ENCODE measurements around the gene DOCK3.

Gene DOCK3, protein sequence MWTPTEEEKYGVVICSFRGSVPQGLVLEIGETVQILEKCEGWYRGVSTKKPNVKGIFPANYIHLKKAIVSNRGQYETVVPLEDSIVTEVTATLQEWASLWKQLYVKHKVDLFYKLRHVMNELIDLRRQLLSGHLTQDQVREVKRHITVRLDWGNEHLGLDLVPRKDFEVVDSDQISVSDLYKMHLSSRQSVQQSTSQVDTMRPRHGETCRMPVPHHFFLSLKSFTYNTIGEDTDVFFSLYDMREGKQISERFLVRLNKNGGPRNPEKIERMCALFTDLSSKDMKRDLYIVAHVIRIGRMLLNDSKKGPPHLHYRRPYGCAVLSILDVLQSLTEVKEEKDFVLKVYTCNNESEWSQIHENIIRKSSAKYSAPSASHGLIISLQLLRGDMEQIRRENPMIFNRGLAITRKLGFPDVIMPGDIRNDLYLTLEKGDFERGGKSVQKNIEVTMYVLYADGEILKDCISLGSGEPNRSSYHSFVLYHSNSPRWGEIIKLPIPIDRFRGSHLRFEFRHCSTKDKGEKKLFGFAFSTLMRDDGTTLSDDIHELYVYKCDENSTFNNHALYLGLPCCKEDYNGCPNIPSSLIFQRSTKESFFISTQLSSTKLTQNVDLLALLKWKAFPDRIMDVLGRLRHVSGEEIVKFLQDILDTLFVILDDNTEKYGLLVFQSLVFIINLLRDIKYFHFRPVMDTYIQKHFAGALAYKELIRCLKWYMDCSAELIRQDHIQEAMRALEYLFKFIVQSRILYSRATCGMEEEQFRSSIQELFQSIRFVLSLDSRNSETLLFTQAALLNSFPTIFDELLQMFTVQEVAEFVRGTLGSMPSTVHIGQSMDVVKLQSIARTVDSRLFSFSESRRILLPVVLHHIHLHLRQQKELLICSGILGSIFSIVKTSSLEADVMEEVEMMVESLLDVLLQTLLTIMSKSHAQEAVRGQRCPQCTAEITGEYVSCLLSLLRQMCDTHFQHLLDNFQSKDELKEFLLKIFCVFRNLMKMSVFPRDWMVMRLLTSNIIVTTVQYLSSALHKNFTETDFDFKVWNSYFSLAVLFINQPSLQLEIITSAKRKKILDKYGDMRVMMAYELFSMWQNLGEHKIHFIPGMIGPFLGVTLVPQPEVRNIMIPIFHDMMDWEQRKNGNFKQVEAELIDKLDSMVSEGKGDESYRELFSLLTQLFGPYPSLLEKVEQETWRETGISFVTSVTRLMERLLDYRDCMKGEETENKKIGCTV (N-terminal part only)

DNA sequence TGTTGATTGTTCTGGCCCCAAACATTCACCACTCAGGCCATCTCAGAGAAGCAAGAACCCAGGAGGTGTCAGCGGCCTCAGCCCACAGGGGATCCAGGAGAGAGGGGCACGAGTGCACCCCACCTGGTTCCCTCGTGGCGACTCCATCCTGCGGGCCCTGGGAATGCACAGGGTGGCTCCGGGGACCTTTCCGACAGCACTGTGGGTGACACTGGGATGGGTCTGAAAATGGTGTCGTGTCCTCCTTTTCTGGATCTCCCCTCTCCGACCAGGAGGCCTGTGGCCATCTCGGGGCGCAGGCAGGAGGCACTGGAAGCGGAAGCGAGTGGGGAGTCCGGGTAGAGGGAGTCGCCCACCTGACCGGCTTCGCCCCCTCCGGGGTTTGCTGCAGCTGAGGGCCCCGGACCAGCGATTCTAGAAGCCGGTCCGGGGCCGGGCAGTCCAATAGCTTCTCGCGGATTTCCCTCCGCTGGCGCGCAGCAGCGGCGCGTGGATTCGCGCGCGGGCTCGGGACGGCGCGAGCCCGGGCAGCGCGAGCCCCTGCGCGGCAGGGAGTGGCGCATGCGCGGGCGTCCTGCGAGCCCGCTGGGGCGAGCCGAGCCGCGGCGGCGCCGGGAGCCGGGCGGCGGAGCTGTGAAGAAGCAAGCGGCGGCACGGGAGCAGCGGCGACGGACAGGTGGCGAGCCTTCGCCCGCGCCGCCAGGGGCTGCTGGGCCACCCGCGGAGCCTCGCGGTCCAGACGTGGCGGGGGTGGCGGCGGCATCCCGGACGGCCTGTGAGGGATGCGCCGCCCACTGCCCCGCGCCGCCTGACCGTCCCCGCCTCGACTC is at the start of gene DOCK3:
TSS of gene DOCK3 (plus strand) at position 579 of the 830 bp plus-strand sequence. CDS start 337 bp downstream, outside the sequence.
- DNase-seq = no peak

- no peak for DNase-seq
These were observed 49.2 kb upstream of the DOCK3 start for GRCh38 chr3:50625231-50626182.

GRCh38 chr3:50626401-50626800 is 48.3 kb upstream of the DOCK3 start:
- DNase-seq = no peak

DNA sequence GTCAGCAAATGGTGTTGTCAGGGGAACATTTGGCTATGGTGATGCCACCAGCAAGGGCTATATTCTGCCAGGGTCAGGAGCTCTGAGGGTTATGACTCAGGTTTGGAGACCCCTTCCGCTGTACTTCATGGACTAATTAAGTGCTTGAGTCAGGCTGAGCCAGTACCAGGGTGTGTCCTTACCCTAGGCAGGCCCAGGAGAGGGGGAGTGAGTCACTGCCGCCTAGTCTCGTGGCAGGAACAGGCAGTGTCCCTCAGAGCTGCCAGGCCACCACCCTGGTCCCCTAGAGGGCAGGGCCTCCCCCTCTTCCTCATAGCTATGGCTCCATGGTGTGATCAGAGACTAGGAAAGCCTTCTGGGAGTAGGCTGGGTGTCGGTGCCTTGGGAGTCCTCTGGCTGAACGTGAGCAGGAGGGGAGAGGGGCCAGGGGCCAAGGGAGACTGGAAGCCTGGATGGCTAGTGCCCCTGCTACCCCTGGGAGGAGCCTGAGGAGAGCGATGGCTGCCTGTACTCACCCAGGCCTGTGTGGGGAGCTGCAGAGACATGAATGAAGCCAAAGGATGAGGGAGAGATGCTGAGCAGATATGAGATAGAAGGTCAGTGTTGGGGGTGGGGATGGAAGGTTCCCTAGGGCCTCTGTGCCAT is 47.2 kb upstream of the DOCK3 start:
- no peak for DNase-seq

- DNase-seq = no peak
These were observed 46.1 kb upstream of the DOCK3 start for GRCh38 chr3:50628601-50629000.

DNA sequence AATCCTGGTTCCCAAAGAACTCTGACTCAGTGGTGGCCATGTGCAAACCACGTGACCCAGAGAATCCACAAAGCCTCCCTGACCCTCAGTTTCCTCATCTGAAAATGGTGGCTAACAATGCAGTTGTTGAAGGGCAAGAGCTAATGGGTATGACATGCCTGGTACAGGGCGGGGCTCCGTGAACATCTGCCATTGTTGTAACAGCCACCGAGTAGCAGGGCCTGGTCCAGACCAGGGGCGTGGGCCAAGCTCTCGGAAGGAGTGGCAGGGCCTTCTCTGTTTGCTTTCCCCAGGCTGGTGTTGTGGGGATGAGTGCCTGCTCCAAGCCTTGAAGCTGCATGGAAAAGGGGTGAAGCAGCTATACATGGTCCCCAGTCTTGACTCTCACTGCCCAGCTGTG is 44.3 kb upstream of the DOCK3 start:
- no peak for DNase-seq

- DNase-seq = no peak
These were observed 43.9 kb upstream of the DOCK3 start for GRCh38 chr3:50630877-50631276.

DNA sequence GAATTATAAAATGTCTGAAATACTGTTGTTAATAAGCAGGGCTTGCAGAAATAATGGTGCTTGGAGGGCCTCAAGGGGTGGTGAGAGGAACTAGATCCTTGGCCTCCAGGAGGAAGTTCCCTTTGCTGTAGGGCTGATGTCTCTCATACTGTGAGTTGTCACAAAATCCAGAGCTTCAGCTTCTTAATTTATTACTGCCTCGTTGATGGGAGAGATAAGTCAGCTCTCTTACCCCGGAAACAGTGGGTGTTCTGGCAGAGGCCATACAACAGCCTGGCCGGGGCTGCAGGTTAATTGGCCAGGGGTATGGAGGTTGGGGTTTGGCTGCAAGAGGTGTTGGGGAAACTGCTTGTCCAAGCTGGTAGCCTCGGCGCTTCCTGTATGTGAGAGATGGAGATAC is 42.3 kb upstream of the DOCK3 start:
- DNase-seq = no peak

DNA sequence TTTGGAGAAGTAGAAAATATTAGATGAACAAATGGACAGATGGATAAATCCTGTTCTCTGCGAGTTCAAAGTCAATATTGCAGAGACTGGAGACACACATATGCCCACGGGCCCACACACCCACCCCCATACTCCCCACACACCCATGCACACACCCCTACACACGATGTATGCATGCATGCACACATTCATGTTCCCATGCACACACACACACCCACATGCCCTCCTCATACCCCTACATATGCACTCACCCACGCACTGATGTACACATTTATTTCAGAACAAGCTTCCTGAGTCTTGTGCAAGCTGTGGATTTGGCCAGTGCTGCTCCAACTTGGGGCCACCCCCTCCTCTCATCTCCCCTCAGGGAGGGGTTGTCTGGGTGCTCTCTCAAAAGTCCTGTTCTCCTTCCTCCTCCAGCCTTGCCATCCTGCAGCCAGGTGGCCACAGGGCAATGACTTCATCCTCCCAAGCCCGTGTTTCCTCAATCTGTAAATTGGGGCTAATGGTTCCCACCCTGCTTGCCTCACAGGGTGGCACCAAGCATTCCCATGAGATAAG is 41.4 kb upstream of the DOCK3 start:
- DNase-seq = no peak

- no peak for DNase-seq
These were observed 39.7 kb upstream of the DOCK3 start for GRCh38 chr3:50635066-50635465.

- DNase-seq = no peak
These were observed 37.7 kb upstream of the DOCK3 start for GRCh38 chr3:50637011-50637410.

DNA sequence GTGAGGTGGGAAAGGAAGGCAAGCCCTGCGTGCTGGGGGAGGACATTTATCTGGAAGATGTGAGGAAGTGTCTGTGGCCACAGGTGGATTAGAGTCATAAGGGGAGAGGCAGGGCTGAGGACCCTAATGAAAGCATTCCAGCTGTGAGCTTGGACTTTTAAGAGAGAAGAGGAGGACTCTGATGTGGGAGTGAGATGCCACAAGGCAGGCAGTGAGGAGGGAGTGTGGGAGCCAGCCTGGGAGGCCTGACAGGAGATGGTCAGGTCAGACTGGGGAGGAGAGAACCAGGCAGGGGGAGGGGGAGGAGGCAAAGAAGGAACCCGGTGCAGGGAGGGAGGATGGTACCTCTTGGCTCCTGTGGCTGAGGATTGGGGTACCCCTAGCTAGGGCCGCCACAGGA is 36.8 kb upstream of the DOCK3 start:
- no peak for DNase-seq

GRCh38 chr3:50639055-50639494 is 35.7 kb upstream of the DOCK3 start:
- no peak for DNase-seq

DNA sequence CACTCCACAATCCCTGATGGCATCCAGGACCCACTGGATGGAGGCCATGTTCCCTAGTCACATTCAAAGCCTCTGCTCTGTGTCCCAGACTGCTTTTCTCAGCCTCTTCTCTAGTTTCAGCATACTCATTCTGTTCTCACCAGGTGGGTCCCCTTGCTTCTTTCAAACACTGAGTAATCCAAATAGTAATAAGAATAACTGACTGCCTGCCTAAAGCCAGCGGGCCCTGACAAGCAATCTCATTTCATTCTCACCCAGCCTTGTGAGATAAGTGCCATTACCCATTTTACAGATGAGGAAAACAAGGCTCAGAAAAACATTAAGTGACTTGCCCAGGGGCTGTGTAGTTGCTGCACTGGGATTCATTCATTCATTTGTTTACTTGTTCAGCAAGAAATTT is 32.3 kb upstream of the DOCK3 start:
- DNase-seq = no peak

DNA sequence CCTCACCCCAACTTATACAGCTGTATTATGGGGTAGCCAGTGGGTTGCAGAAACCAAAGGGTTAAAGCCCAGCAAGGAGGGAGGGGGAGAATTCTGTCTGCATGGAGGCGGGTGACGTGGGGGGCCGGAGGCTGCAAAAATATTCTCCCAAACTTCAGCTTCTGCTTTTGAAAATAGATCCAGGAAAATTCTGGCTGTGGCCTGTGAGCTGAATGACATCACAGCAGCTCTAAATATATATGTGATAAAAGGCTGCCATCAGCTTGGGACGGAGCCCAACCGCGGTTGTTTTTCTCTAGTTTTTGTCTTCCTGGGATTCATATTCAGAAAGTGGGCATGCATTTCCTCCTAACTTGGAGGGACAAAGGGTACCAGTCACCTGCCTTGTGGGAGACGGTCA is 30.2 kb upstream of the DOCK3 start:
- no peak for DNase-seq

- no peak for DNase-seq
These were observed 29.3 kb upstream of the DOCK3 start for GRCh38 chr3:50645378-50645777.

DNA sequence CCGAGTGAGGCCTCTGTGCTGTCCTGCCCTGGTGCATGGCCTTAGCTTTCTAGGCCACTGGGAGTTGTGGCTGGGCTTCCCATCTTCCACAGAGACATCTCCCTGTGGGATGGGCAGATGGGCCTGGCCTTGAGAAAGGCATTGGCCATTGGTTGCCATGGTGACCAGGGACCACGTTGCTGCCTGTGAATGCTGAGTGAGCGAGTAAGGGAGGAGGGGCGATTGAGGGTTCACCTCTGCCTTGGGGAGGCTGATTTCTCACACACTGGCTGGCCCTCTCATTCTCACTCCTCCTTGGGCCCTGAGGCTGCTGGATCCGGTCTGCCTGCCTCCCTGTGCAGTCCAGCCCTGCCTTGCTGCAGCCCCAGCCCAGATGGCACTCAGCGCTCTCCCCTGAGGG is 26.4 kb upstream of the DOCK3 start:
- no peak for DNase-seq

GRCh38 chr3:50648944-50649343 is 25.8 kb upstream of the DOCK3 start:
- no peak for DNase-seq

GRCh38 chr3:50649451-50649931 is 25.2 kb upstream of the DOCK3 start:
- DNase-seq = no peak

DNA sequence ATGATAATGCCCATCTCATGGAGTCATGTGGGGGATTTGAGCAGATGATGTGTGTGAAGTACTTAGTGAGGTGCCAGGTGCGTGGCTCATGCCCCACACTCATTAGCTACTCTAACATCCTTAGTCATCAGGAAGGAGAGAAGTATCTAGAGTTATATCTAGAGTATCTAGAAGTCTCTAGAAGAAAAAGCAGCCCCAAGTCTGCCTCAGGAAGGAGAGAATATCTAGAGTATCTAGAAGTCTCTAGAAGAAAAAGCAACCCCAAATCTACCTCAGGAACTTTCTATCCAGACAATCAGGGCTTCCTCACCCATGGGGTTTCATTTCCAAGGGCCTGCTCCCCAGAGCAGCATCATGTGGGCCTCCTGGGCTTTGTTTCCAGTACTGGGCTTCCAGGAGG is 24.7 kb upstream of the DOCK3 start:
- no peak for DNase-seq
